B cell (primary cell): Measurements from ENCODE around the gene SCN8A.

Experiments
- EZH2 ChIP-seq: IDR thresholded peaks from 2 replicates; pipeline ENCODE4 v1.6.1; 2012; ENCODE audit warnings: borderline replicate concordance, low read depth, mild to moderate bottlenecking, moderate library complexity, low read length; ENCODE audit not compliant: insufficient read depth, poor library complexity, severe bottlenecking
- TF ChIP-seq, protein P1 (sequence below): fragments of 200-600 bp; IDR thresholded peaks from one replicate; pipeline ENCODE4 v1.8.0; 2022; ENCODE audit warnings: antibody characterized with exemption, mild to moderate bottlenecking

DNA sequence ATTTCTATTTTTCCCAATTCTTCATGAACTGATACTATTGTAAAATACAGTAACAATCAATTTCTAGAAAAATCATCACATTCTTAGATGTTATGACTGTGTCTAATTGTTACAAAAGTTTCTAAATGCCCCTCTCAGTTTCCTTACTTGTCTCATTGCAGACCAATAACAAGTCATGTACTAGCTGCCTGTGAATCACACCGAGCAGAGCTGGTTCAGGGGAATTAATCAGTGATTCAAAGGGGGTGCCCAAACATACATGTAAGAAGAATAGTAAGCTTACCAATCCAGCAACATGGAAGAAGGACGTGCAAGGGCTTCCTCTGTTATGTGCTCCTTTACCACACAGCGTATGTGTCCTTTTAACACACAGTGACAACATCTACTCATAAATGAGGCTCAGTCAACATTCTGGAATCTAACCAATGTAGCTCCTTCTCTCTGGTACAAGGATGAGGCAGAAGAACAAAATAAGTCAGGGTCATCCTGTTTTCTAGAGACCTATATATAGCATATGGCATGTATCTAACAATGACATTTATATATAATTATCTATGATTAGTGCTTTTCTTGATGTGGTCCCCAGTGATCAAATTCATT, 126.4 kb downstream of the SCN8A start:
- TF ChIP-seq, protein P1, sequence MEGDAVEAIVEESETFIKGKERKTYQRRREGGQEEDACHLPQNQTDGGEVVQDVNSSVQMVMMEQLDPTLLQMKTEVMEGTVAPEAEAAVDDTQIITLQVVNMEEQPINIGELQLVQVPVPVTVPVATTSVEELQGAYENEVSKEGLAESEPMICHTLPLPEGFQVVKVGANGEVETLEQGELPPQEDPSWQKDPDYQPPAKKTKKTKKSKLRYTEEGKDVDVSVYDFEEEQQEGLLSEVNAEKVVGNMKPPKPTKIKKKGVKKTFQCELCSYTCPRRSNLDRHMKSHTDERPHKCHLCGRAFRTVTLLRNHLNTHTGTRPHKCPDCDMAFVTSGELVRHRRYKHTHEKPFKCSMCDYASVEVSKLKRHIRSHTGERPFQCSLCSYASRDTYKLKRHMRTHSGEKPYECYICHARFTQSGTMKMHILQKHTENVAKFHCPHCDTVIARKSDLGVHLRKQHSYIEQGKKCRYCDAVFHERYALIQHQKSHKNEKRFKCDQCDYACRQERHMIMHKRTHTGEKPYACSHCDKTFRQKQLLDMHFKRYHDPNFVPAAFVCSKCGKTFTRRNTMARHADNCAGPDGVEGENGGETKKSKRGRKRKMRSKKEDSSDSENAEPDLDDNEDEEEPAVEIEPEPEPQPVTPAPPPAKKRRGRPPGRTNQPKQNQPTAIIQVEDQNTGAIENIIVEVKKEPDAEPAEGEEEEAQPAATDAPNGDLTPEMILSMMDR, result no peak
- no peak for TF ChIP-seq EZH2
